HL-60 (cell line): Measurements from ENCODE around the gene CACNA2D3.

Experiments
- DNase-seq, 2 experiments: peaks; one replicate each; pipeline ENCODE4 v3.0.0-alpha.2; 2010 to 2020; ENCODE audit warnings: low read depth in 1 of 2, low spot score in 1 of 2
- H3K27ac ChIP-seq: fragments of 250-450 bp; sonication (Bioruptor Pico); replicated peaks from 2 replicates; pipeline ENCODE4 v1.5.1; 2020; ENCODE audit warnings: mild to moderate bottlenecking, moderate library complexity
- H3K27me3 ChIP-seq: fragments of 250-450 bp; sonication (Bioruptor Pico); 2 replicates; pipeline ENCODE4 v1.5.1; 2021; ENCODE audit warnings: mild to moderate bottlenecking, moderate library complexity; ENCODE audit not compliant: insufficient read depth, poor library complexity, severe bottlenecking
- H3K4me3 ChIP-seq: replicated peaks from 2 replicates; pipeline ENCODE4 v1.5.1; 2011; ENCODE audit warnings: mild to moderate bottlenecking, control low read depth, low read length; ENCODE audit not compliant: insufficient read depth
- GABPA ChIP-seq: IDR thresholded peaks from 2 replicates; pipeline ENCODE4 v1.6.1; 2012; ENCODE audit warnings: low read depth
- POLR2AphosphoS5 ChIP-seq: IDR thresholded peaks from 2 replicates; pipeline ENCODE4 v1.6.1; 2012; ENCODE audit warnings: low read depth
- SPI1 ChIP-seq: IDR thresholded peaks from 2 replicates; pipeline ENCODE4 v1.6.1; 2012; ENCODE audit warnings: low read depth, mild to moderate bottlenecking, borderline replicate concordance
- TF ChIP-seq, protein P1 (sequence below): IDR thresholded peaks from 2 replicates; pipeline ENCODE4 v1.6.1; 2012; ENCODE audit warnings: low read depth; ENCODE audit not compliant: insufficient replicate concordance
- TF ChIP-seq, protein P2 (sequence below): IDR thresholded peaks from one replicate; pipeline ENCODE4 v1.5.1; 2011; ENCODE audit warnings: low read length, control low read depth, inconsistent platforms; ENCODE audit not compliant: insufficient read depth

CACNA2D3 gene

DNA sequence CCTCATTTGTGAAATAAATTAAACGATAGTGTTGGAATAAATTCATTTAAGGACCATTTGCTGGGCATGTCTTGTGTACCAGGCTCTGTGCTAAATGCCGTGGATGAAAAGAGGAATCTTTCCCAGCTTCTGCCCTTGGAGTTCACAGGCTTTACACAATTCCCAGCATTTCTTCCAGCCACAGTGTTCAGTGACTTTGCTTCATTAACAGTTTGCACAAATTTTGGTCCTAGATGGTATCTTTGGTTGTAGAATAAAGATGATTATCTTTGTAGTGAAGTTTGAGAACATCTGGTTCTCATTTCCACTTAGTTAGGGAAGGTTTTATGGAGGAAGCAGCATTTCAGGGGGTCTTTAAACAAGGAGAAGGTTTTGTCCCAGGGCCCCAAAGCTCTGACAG is 705.4 kb downstream of the CACNA2D3 start:
- no peak overlapping the region for H3K27ac ChIP-seq
- DNase-seq = no peak
- no peak overlapping the region for H3K4me3 ChIP-seq
- no peaks in the 10 kb centered on the region for H3K27me3 ChIP-seq
- TF ChIP-seq GABPA (no peak), SPI1 (no peak), POLR2AphosphoS5 (no peak)
- TF ChIP-seq, protein P1, sequence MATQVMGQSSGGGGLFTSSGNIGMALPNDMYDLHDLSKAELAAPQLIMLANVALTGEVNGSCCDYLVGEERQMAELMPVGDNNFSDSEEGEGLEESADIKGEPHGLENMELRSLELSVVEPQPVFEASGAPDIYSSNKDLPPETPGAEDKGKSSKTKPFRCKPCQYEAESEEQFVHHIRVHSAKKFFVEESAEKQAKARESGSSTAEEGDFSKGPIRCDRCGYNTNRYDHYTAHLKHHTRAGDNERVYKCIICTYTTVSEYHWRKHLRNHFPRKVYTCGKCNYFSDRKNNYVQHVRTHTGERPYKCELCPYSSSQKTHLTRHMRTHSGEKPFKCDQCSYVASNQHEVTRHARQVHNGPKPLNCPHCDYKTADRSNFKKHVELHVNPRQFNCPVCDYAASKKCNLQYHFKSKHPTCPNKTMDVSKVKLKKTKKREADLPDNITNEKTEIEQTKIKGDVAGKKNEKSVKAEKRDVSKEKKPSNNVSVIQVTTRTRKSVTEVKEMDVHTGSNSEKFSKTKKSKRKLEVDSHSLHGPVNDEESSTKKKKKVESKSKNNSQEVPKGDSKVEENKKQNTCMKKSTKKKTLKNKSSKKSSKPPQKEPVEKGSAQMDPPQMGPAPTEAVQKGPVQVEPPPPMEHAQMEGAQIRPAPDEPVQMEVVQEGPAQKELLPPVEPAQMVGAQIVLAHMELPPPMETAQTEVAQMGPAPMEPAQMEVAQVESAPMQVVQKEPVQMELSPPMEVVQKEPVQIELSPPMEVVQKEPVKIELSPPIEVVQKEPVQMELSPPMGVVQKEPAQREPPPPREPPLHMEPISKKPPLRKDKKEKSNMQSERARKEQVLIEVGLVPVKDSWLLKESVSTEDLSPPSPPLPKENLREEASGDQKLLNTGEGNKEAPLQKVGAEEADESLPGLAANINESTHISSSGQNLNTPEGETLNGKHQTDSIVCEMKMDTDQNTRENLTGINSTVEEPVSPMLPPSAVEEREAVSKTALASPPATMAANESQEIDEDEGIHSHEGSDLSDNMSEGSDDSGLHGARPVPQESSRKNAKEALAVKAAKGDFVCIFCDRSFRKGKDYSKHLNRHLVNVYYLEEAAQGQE = no peak
- TF ChIP-seq, protein P2, sequence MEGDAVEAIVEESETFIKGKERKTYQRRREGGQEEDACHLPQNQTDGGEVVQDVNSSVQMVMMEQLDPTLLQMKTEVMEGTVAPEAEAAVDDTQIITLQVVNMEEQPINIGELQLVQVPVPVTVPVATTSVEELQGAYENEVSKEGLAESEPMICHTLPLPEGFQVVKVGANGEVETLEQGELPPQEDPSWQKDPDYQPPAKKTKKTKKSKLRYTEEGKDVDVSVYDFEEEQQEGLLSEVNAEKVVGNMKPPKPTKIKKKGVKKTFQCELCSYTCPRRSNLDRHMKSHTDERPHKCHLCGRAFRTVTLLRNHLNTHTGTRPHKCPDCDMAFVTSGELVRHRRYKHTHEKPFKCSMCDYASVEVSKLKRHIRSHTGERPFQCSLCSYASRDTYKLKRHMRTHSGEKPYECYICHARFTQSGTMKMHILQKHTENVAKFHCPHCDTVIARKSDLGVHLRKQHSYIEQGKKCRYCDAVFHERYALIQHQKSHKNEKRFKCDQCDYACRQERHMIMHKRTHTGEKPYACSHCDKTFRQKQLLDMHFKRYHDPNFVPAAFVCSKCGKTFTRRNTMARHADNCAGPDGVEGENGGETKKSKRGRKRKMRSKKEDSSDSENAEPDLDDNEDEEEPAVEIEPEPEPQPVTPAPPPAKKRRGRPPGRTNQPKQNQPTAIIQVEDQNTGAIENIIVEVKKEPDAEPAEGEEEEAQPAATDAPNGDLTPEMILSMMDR = no peak

DNA sequence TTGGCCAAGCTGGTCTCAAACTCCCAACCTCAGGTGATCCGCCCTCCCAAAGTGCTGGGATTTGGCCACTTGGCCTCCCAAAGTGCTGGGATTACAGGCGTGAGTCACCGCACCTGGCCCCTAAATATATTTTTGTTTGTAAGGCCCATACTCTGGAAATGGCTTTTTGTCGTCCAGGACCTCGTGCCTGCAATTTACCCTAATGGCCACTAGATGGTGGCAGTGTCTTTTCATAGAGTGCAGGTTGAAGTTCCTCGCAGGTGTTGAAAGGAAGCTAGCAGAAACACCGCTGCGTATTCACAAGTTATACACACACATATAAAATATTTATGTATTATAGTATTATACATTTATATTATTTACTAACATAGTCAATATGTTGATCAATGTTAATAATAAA is 708.3 kb downstream of the CACNA2D3 start:
- H3K27me3 ChIP-seq = no peaks in the 10 kb centered on the region
- H3K4me3 ChIP-seq = no peak overlapping the region
- H3K27ac ChIP-seq = no peak overlapping the region
- TF ChIP-seq SPI1 (no peak), POLR2AphosphoS5 (no peak)
- TF ChIP-seq, protein P2 = peak; percentile 83
- peak; percentile 14 to 25 for DNase-seq

DNA sequence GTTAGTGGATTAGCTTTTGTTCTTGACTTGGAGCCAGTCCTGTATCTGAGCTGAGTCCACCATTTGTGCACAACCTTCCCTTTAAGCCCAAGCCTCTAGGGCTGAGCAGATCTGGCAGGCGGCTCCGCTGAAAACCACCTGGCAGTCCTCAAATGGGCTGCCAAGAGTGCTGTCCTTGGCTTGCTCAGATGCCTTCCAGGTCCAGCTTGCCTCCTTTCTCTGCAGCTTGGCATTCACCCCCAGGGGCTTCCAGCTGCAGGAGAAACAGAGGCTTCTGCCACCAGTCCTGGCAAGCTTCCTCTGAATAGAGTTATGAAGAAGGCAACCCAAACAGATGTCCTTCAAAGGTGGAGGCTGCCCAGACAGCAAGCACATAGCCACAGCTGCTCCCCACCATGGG is 708.8 kb downstream of the CACNA2D3 start:
- no peak for DNase-seq
- no peak overlapping the region for H3K4me3 ChIP-seq
- TF ChIP-seq, protein P2 = no peak
- no peak for TF ChIP-seq SPI1
- TF ChIP-seq, protein P1 = no peak
- no peaks in the 10 kb centered on the region for H3K27me3 ChIP-seq
- H3K27ac ChIP-seq = no peak overlapping the region

DNA sequence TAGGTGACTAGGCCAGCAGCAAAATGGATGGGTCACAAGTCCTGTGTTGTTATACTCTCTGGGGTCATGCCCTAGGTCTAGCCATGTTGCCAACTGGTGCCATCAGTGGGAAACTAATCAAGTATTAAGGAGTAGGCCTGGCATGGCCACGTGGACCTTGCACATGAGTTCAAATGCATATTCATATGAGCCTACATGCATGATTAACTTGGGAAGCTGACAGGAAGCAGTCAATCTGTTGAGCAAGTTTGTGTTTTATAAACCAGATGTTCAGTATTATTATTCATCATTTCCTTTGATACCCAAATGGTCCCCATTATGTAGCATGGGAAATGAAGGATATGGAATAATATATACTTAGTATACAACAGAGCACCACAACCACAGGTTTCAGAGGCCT is 710.5 kb downstream of the CACNA2D3 start:
- TF ChIP-seq, protein P1 = no peak
- TF ChIP-seq, protein P2 = no peak
- no peak for TF ChIP-seq SPI1
- TF ChIP-seq GABPA = no peak
- no peak for TF ChIP-seq POLR2AphosphoS5
- Histone ChIP-seq H3K27ac (no peak overlapping the region), H3K27me3 (no peaks in the 10 kb centered on the region), H3K4me3 (no peak overlapping the region)
- DNase-seq = no peak
